Measurements from ENCODE around the gene FANCM. TPM values are rescaled to one million over a fixed set of nuclear protein-coding genes. Genes with fewer than 3 reads are reported as not detected.
A peak's percentile ranks its signal among the peaks of the same experiment; 100 is the strongest.

FANCM gene
- total RNA-seq, 1 experiment from 2014 or later = 6.6 TPM

DNA sequence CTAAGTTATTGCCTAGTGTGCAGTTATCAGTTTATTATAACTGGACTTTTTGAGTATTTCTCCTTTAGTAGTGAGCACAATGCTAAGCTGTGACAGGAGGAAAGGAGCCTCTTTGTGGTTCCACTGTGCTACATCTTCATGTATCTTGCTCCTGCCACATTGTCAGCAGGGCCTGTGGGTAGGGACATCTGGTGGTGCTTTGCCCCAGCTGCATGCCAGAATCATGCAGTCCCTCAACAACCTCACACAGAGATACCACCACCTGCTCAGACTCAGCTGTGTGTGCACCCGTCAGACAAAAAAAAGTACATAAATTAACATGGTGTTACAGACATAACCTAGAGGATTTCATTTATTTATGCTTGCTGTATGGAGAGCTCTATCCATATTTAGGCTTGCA is 66.2 kb downstream of the FANCM start:
- Histone ChIP-seq H3K27ac (ENCODE audit: low read length) (no peak overlapping the region), H3K4me1 (ENCODE audit: control insufficient read depth, insufficient read depth, low read length) (no peaks in the 10 kb centered on the region), H3K4me3 (ENCODE audit: low read depth in 2 of 2, low read length in 2 of 2) (no peak overlapping the region), H3K9me3 (ENCODE audit: control insufficient read depth, insufficient read depth, low read depth, low read length) (no peaks in the 10 kb centered on the region), H3K27me3 (ENCODE audit: control insufficient read depth, insufficient read depth, low read length) (no peaks in the 10 kb centered on the region), H3K36me3 (ENCODE audit: control insufficient read depth, insufficient read depth, low read length) (peaks cover 6% of the 10 kb centered on the region; the same call in 1 of the 2 replicates)
- in situ Hi-C loops (cut with HindIII; ENCODE audit: low pct_unique_long_range_greater_than_20kb, low sequenced_read_pairs) = no loop called here
- TF ChIP-seq, protein P1, sequence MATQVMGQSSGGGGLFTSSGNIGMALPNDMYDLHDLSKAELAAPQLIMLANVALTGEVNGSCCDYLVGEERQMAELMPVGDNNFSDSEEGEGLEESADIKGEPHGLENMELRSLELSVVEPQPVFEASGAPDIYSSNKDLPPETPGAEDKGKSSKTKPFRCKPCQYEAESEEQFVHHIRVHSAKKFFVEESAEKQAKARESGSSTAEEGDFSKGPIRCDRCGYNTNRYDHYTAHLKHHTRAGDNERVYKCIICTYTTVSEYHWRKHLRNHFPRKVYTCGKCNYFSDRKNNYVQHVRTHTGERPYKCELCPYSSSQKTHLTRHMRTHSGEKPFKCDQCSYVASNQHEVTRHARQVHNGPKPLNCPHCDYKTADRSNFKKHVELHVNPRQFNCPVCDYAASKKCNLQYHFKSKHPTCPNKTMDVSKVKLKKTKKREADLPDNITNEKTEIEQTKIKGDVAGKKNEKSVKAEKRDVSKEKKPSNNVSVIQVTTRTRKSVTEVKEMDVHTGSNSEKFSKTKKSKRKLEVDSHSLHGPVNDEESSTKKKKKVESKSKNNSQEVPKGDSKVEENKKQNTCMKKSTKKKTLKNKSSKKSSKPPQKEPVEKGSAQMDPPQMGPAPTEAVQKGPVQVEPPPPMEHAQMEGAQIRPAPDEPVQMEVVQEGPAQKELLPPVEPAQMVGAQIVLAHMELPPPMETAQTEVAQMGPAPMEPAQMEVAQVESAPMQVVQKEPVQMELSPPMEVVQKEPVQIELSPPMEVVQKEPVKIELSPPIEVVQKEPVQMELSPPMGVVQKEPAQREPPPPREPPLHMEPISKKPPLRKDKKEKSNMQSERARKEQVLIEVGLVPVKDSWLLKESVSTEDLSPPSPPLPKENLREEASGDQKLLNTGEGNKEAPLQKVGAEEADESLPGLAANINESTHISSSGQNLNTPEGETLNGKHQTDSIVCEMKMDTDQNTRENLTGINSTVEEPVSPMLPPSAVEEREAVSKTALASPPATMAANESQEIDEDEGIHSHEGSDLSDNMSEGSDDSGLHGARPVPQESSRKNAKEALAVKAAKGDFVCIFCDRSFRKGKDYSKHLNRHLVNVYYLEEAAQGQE (IDR thresholded peaks at IDR 0.05; ENCODE audit: insufficient read depth in 1 of 2, low read depth in 2 of 2, low read length in 1 of 2) = no peak
- TF ChIP-seq POLR2AphosphoS5 (IDR thresholded peaks at IDR 0.05; ENCODE audit: low read depth, low read length) (no peak), TCF7L2 (IDR thresholded peaks at IDR 0.05; ENCODE audit: low read depth, low read length) (no peak)
- TF ChIP-seq, protein P2, sequence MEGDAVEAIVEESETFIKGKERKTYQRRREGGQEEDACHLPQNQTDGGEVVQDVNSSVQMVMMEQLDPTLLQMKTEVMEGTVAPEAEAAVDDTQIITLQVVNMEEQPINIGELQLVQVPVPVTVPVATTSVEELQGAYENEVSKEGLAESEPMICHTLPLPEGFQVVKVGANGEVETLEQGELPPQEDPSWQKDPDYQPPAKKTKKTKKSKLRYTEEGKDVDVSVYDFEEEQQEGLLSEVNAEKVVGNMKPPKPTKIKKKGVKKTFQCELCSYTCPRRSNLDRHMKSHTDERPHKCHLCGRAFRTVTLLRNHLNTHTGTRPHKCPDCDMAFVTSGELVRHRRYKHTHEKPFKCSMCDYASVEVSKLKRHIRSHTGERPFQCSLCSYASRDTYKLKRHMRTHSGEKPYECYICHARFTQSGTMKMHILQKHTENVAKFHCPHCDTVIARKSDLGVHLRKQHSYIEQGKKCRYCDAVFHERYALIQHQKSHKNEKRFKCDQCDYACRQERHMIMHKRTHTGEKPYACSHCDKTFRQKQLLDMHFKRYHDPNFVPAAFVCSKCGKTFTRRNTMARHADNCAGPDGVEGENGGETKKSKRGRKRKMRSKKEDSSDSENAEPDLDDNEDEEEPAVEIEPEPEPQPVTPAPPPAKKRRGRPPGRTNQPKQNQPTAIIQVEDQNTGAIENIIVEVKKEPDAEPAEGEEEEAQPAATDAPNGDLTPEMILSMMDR (IDR thresholded peaks at IDR 0.05) = peak; percentile 31
- ChIA-PET CTCF (no interaction called here), POLR2A (no interaction called here)
- no peak for DNase-seq (ENCODE audit: low read depth, low spot score)
- intact Hi-C loops (cut with micrococcal nuclease; ENCODE audit: unreplicated experiment) = no loop called here
- no peak; the same call in 1 of the 2 replicates for ATAC-seq
- no TSS peak for BruUV-seq (replicated peaks)

DNA sequence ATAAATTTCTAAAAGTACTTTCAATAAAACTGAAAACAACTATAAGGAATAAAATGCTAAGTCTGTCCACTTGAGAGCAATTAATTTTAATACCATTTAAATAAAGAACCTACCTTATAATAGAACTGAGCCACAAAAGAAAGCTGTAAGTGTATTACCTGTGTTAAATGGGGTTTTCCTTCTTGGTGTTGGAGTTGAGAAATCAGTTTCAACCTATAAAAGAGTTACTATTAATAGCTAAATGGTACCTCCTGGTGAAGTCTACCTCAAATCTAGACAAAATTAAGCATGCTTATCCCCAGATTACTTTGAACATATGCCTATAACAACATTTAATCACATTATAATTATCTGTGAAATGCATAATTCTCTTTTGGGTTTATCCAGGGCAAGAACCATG is 68.5 kb downstream of the FANCM start:
- POLR2A ChIA-PET = no interaction called here
- DNase-seq (ENCODE audit: low read depth, low spot score) (no peak), ATAC-seq (no peak)
- peaks cover 6% of the 10 kb centered on the region for H3K36me3 ChIP-seq (ENCODE audit: control insufficient read depth, insufficient read depth, low read length)
- no peaks in the 10 kb centered on the region for H3K9me3 ChIP-seq (ENCODE audit: control insufficient read depth, insufficient read depth, low read depth, low read length)
- H3K27me3 ChIP-seq (ENCODE audit: control insufficient read depth, insufficient read depth, low read length) = no peaks in the 10 kb centered on the region
- TF ChIP-seq TCF7L2 (IDR thresholded peaks at IDR 0.05; ENCODE audit: low read depth, low read length) (no peak), POLR2AphosphoS5 (IDR thresholded peaks at IDR 0.05; ENCODE audit: low read depth, low read length) (no peak), SIN3A (IDR thresholded peaks at IDR 0.05; ENCODE audit: borderline replicate concordance, insufficient read depth, low read depth, low read length) (no peak)
- TF ChIP-seq, protein P1 (IDR thresholded peaks at IDR 0.05; ENCODE audit: insufficient read depth in 1 of 2, low read depth in 2 of 2, low read length in 1 of 2) = no peak
- TF ChIP-seq, protein P2 (IDR thresholded peaks at IDR 0.05) = no peak
- intact Hi-C loops (cut with micrococcal nuclease; ENCODE audit: unreplicated experiment) = no loop called here
- H3K4me3 ChIP-seq (ENCODE audit: low read depth in 2 of 2, low read length in 2 of 2) = no peak overlapping the region
- CTCF ChIA-PET = no interaction called here
- no TSS peak for BruUV-seq (replicated peaks)
- H3K27ac ChIP-seq (ENCODE audit: low read length) = no peak overlapping the region
- in situ Hi-C loops (cut with HindIII; ENCODE audit: low pct_unique_long_range_greater_than_20kb, low sequenced_read_pairs) = no loop called here
- H3K4me1 ChIP-seq (ENCODE audit: control insufficient read depth, insufficient read depth, low read length) = no peaks in the 10 kb centered on the region

Data from Panc1 (cell line).